ENCODE data around the gene TIMM9.

DNA sequence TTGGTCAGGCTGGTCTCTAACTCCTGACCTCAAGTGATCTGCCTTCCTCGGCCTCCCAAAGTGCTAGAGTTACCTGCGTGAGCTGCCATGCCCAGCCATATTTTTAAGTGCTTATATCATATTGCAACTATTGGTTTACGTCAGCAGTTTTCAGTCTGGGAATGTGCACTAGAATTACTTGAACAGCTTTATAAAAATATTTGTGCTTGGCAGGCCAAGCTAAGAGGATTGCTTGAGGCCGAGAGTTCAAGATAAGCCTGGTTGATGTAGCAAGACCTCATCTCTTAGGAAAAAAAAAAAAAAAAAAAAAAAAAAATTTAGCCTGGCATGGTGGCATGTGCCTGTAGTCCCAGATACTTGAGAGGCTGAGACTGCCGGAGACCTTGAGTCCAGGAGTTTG is 17.3 kb upstream of the TIMM9 start:
- TF ChIP-seq, protein P1, sequence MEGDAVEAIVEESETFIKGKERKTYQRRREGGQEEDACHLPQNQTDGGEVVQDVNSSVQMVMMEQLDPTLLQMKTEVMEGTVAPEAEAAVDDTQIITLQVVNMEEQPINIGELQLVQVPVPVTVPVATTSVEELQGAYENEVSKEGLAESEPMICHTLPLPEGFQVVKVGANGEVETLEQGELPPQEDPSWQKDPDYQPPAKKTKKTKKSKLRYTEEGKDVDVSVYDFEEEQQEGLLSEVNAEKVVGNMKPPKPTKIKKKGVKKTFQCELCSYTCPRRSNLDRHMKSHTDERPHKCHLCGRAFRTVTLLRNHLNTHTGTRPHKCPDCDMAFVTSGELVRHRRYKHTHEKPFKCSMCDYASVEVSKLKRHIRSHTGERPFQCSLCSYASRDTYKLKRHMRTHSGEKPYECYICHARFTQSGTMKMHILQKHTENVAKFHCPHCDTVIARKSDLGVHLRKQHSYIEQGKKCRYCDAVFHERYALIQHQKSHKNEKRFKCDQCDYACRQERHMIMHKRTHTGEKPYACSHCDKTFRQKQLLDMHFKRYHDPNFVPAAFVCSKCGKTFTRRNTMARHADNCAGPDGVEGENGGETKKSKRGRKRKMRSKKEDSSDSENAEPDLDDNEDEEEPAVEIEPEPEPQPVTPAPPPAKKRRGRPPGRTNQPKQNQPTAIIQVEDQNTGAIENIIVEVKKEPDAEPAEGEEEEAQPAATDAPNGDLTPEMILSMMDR (IDR thresholded peaks at IDR 0.05) = no peak
- TF ChIP-seq POLR2A (IDR thresholded peaks at IDR 0.05) = no peak

Data from lower leg skin (tissue), 3 donors.